Peyer's patch (tissue), 4 donors: ENCODE data around the gene SOBP.

Experiments used
- CTCF ChIP-seq, 6 experiments: fragments of 450-650 bp in 4 of 6; fragments of 200-600 bp in 2 of 6; sonication (generic) in 1 of 6; IDR thresholded peaks; one replicate each; pipeline ENCODE4 v1.5.1; 2017 to 2019; ENCODE audit warnings: antibody characterized with exemption in 6 of 6, mild to moderate bottlenecking in 3 of 6, moderate library complexity in 1 of 6
- POLR2A ChIP-seq, 2 donors: fragments of 450-650 bp; IDR thresholded peaks; one replicate each; pipeline ENCODE4 v1.5.1; 2017; ENCODE audit warnings: antibody characterized with exemption in 2 of 2, mild to moderate bottlenecking in 2 of 2, moderate library complexity in 2 of 2

GRCh38 chr6:107594736-107595135 lies 104.8 kb downstream of the SOBP start:
- no peak for TF ChIP-seq CTCF (IDR thresholded peaks at IDR 0.05)
- TF ChIP-seq POLR2A (IDR thresholded peaks at IDR 0.05) = no peak
